NOMO-1 treated with DMSO at 0.1 percent for 48 hours (cell line): ENCODE data around the gene C2CD3.
A peak's percentile ranks its signal among the peaks of the same experiment; 100 is the strongest.

Experiments used
- DNase-seq: peaks from one replicate; lab custom pipeline; 2025; ENCODE audit not compliant: unreplicated experiment; lab: John Stamatoyannopoulos, UW

The C2CD3 gene

DNA sequence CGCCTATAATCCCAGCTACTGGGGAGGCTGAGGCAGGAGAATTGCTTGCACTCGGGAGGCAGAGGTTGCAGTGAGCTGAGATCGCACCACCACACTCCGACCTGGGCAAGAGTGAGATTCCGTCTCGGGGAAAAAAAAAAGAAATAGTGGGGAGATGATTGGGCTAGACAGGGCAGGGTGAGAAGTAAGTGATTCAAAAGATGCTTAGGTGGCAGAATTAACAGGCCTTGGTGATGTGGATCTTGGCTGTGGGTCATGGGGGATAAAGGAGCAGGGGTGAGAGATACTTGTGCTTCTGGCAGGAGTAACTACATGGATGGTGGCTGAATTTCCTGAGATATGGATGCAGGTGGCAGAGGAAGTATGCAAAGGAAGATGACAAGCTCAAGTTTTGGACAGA, 148.8 kb downstream of the C2CD3 start:
- DNase-seq = no peak

DNA sequence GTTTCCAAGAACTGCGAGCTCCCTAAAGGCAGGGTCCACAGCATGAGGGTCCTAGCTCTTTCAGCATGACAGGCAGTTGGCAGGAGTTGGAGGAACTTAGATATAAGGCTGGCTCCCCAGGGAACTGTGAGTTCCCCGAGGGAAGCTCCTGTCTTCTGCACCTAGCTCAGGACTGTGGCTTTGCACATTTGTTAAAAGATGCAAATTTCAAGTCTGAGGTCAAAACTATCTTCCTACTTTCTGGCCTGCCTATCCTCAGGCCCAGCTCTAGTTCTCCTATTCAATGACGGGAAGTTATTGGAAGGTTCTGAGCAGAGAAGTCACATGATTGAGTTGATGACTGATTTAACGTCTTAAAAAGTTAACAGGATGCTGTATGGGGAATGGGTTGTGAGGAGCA, 150.3 kb downstream of the C2CD3 start:
- DNase-seq = peak; percentile 64

DNA sequence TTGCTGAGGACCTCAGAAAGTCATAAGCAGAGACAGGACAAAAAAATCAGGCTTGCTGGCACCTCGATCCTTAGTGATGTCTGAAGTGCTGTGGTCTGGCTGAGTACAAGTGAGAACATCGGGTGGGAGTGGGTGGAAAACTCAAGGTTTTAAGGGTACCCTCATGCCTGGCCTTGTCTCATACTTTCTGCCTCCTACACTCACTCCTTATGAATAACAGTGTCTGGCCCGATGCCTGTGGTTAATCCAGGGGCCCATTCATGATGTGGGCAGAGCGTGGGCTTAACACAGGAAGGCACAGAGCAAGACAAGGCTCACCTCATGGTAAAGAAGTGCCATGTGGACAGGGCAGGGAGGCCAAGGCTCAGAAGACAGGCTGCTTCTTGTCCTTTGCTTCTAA, 150.9 kb downstream of the C2CD3 start:
- DNase-seq = no peak

DNA sequence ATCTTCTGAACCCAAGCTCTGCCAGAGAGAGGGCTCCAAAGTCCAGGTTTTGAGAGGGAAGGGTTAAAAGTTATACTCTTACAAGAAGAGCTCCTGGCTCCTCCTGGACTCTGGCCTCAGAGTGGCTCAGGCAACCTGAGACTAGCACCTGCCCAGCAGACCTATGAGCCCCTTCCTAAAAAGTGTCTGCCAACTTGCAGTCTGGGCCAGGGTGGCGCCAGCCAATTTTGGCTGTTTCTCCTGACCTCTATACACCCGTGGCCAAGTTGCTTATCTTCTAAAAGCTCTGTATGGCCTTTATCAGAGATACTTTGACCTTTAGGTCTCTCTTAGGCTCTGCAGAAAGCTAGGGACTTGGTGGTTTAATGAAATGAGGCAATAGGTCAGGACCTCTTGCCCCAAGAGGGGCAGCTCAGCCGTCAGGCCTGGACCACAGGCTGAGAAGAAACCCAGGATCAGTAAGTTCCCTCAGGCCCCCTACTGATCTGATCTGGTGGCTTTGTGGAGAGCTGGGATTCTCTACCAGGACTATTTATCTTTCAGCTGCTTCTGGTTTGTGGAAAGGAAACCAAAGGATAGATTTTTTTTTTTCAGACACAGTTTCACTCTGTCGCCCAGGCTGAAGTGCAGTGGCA, 151.6 kb downstream of the C2CD3 start:
- no peak for DNase-seq

DNA sequence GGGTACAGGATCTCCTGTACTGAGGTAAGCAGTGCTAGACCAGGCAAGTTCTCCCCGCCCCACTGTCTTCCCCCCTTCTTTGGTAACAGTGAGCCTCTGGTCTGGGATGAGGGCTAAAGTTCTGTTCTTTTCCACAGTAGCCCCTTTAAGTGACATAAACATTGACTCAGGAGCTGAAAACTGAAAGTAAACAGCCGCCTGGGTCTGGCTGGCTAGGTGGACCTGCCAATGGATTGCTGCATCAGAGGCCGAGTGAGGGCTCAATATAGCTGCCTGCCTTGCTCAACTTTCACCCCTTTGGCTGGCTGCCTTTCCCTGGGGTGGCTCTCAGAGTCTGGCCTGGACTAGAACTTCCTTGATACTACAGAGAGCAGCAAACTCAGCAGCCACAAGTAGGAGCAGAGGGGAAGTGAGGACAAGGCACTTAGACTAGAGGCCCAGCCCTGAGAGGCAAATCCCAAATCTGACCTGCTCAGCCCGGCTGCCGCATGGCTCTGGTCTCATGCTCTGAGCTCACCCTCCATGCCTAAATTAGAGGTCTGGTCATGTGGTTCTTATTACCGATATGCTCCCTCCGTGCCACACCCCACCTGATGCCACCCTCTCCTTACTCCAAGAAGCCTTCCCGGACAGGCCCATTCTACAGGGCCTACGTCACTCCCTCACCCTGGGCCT, 152.3 kb downstream of the C2CD3 start:
- peak; percentile 95 for DNase-seq

DNA sequence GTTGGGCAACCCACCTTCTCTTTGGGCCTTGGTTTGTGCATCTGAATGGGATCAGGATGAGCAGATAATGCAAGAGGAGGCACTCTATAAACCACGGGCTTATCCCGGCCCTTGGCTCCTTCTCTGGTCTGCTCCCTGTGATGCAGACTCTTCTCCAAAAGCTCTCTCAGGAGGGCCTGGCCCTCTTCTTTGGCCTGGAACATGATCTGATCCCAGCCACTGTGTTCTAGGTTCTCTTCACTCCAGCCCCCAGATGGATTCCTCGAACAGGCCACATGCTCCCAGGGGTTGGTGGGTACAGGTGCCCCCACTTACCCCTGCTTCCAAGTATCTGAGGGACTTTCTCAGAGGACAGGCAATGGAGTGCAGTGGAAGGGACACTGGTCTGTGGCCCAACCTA, 153.2 kb downstream of the C2CD3 start:
- no peak for DNase-seq

DNA sequence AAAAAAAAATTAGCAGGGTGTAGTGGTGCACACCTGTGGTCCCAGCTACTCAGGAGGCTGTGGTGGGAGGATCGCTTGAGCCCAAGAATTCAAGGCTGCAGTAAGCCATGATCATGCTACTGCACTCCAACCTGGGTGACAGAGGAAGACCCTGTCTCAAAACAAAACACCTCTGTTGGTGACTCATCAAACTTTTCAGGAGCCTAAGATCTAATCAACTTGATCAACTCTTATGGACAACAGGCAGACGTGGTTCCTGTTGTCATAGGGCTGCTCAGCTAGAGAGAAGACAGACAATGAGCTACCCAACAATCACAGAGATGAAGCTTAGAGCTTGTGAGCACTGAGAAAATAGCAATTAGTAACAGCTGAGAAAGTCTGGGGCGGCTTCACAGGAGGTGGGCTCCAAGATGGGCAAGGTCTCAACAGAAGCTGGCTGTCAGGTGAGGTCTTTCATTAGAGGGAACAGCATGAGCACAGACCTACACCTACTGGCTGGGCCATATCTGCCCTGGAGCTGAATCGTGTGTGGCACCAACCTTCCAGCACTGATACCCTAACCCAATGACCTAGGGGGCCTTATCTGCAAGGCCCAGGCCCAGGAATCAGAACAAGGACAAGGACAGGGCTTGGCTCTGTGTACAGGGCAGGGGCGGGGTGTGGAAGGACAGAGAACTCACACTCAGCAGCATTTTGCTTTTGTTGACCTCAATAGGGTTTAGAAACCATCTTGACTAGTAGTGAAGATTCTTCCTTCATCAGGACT, 154.7 kb downstream of the C2CD3 start:
- DNase-seq = no peak

DNA sequence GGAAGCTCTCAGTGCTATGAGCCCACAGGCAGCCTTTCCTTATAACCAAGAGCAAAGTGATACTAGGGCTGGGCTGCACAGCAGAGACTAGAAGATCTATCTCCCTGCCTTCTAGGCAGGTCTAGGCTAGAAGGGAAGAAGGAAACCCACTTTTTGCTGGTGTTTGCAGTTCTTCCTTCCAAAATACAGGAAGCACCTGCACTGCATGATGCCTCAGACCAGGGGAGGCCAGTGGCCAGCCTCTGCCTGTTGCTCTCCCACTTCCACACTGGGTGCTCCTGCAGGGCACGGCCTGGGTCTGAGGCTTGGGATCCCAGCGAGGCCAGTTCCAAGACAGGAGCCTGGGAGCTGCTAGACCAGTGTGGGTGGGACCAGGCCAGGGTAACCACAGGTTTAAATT, 155.9 kb downstream of the C2CD3 start:
- DNase-seq = no peak

DNA sequence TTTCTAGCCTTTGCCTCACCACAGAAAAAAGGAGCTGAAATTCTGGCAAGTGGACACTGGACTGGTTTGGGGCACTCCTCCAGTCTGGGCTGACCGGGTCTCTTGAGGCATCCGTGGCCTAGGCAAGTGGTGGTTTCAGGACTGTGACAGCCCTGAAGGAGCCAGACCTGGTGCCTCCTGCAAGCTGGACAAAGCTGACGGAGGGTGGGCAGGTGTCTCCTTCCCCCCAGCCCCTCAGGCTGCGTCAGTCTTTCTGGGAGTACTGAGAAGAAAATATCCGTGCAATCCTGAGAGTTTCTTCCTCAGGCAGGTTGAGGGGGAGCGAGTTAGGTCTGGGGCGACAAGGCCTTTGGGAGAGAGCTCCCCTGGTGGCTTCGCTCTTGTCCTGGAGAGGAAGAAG, 157.7 kb downstream of the C2CD3 start:
- DNase-seq = no peak

DNA sequence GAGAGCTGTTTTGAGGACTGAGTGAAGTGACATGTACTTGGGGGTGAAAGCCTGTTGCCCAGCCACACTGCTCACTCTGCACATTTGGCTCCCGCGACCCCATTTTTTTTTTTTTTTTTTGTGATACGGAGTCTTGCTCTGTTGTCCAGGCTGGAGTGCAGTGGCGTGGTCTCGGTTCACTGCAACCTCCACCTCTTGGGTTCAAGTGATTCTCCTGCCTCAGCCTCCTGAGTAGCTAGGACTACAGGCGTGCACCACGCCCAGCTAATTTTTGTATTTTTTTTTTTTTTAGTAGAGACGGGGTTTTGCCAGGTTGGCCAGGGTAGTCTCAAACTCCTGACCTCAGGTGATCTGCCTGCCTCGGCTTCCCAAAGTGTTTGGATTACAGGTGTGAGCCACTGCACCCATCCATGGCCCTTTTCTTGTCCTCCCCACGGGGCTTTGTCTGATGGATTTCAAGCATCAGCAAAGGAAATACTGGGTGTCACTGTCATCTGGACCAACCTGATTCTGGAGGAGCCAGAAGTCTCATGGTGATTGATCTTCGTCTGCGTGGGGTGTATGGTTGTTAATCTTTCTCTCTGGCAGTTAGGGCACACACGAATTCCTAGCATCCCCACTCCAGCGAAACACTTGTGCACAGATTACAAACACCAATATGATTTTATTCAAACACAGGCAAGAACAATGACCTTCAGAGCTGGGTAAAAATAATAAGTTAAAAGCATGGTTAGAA, 158.6 kb downstream of the C2CD3 start:
- no peak for DNase-seq

DNA sequence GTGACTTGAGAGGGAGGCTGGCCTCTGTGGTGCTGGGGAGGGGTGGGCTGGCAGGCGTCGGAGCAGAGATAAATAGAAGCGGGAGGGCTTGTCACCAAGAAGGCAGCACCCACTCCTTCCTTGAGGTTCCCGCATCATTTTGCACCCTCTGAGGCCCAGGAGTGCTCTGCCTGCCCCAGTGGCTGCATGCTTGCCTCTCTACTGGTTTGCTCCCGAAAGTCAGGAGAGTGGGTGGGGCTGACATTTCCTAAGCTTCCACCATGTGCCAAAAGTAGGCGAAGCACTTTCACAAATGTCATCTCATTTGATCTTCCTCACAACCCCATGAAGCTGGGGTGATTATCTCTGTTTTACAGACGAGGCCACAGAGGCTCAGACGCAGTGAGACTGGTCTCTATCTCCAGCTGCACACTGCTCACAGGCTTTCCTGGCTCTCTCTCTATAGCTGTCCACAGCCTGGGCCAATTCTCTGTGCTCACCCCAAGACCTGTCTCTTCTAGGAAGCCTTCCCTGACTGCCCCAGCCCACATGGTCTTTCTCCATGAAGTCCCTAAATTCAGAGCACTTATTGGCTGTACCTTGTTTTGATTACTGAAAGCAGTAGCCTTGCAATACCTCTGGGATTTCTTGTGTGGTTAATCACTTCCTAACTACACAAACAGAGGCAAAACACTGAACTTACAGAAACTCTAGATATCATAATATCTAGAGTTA, 159.3 kb downstream of the C2CD3 start:
- DNase-seq = no peak

DNA sequence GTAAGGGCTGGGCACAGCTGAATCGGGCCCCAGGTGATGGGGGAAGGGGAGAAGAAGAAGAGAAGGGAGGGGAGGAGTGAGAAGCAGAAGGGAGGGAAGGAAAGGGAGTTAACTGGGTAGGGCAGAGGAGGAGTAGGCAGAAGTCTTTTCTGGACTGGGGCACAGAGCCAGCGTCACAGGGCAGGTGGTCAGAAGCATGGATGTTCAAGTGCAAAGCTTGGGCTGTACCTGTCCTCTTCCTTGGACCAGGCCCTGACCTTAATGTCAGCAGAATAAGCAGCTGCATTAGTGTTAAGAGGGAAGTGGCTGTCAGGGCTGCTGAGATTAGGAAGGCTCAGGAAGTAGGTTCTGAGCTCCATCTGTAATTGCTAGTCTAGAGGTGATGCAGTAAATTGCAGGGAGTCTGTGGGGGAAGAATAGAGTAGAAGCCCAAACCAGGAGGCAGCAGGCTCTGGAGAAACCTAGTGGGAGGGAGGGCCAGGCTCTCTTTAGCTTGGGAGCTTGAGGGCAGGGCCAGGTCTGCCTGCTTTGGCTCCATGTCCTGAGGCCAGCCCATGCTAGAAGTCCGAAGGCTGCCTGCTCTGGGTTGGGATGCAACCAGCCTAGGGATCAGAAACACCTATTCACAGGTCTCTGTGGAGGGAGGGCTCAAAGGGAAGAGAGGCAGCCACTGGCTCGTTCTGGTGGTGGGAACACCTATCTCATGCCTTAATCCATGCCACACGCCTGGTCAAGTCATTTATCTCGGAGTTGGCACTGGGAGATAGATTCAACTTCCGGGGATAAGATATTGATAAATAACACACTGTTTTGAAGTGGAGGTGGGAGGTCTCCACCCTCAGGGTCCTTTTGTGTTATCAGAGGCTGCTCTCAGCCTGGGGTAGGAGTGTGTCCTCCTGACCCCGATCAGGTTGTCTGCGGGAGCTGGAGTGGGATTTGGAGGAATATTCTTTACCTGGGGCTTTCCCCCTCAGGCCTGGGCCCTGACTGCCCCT, 160.2 kb downstream of the C2CD3 start:
- DNase-seq = no peak

DNA sequence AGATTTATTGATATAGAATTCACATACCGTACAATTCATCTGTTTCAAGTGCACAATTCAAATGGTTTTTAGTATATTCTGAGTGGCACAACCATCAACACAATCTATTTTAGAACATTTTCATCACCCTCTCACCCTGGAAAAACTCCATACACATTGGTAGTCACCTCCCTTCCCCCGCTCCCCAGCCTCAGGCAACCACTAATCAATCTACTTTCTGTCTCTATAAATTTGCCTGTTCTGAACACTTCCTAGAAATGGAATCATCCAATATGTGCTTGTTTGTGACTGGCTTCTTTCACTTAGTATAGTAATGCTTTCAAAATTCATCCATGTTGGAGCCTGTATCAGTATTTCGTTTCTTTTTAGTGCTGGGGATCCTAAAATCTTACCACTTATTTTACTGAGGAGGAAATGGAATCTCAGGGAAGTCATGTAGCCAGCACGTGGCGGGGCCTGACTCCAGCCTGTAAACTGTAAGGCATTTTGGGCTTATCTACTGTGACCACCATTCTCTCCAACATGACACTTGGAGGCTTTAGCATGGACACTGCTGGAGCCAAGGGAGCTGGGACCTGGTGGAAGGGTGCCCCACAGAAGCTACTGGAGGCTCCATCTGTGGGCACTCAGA, 161.0 kb downstream of the C2CD3 start:
- DNase-seq = no peak

DNA sequence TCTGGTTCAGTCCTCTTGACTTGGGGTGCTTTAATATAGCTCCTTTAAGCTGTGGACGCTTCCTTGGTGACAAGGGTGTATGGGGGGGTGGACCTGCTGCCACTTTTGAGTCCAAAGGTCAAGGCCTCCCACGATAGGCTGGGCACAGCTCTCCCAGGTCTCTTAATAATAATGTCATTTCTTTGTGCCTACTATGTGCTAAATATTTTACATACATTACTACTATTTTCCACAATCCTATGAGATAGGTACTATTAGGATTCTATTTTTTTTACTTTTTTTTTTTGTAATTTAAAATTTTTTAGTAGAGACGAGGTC, 161.6 kb downstream of the C2CD3 start:
- DNase-seq = no peak

DNA sequence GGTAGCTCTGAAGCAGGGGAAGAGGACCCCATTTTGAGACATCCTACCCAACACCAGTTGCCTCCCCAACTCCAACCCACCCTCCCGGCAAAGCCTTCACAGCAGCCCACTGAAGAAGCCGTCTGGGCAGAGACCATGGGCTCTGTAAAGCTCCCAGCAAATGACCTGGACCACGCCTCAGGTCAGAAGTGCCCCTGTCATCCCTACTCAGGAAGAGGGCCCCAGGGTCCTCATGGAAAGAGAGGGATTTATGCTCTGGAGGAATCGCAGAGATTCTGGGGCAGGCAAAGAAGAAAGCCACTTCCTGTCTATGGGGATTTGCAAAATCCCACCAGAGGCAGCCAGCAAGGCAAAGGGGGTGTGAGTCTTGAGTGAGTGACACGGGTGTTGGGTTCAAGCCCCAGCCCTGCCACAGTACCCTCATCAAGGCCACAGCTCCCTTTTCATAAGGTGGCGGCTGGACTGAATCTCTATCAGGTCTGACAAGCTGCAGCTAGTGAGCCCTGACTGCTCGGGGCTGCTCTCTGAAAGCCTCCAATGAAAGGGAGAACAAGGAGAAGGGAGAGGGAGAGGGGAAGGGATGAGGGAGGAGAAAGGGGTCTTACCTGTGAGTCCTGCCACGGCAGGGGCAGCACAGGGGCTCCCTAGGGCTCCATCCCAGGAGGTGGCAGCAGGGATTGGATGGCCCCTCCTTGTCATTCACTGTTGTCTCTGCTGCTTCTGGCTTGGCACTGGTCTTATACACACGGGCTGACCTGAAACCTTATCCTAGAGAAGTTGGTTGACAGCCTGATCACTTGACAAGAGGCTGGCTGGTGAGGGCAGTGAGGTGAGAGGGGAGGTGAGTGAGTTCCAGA, 162.2 kb downstream of the C2CD3 start, which contains the start of gene UCP3:
Gene UCP3, minus strand, starts transcription at position 713 of the 857 bp plus-strand sequence. CDS start 2,043 bp downstream, outside the sequence.
- no peak for DNase-seq

DNA sequence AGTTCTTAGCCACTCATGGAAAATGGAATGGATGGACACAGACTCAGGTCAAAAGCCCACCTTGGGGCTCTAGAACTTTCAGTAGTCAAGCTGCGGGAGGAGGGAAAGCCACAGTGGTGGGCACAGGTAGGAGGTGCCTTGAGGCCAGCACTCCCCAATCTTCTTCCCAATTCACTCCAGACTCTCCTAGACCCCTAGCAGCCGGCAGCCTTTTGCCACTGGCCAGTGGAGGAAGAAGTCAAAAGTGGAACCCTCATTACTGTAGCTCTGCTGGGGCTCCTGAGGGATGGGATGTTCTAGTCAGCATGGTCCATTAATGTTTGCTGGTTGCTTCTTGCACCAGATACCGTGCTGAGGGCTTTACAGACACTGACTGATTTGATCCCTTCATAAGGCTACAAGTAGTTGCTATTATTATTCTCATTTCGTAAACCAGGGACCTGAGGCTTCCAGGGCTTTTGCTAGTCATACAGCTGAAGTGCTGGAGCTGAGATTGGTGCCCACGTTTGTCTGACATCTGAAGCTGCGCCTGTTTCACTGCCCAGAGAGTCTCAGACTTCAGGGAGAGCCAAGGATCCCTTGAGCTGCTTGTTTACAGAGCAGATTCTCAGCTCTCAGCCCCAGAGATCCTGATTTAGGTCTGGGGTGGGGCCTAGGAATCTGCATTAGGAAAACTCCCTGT, 163.0 kb downstream of the C2CD3 start:
- DNase-seq = no peak

DNA sequence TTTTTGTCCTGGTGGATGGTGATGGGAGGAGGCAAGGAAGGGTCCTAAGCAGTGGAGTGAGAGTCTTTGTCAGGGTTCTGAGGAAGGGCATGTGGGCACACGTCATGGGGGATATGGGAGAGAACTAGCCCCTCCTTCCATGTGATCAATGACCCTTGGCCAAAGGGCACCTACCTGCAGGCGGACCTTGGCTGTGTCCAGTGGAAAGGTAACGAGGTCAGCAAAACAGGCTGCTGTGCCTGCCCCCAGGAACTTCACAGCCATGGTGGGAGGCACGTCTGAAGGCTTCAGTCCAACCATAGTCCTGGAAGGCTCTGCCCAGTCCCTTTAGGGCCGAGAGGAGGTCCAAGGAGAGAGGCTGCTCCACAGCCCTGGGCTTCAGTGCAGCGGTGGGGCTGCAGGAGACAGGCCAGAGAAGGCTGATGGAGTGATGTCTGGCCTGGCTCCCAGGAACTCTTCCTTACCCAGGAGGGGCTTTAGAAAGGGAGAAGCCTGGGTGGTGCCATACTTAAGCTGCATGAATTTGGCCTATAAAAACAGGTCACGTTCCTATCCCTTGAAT, 164.0 kb downstream of the C2CD3 start:
- DNase-seq = no peak
